Spleen (tissue), 7 donors: ENCODE measurements around the gene ANKRD10.

Experiments used
- CTCF ChIP-seq, 11 experiments: fragments of 200-600 bp in 7 of 11; fragments of 450-650 bp in 4 of 11; sonication (generic) in 4 of 11; IDR thresholded peaks in 8 of 11; conservative IDR thresholded peaks in 3 of 11; 1 replicate in 7 of 11; 2 replicates in 4 of 11; pipeline versions ENCODE4 v1.4.0 to v1.8.0; 2016 to 2021; ENCODE audit warnings: antibody characterized with exemption in 11 of 11, inconsistent platforms in 4 of 11, mild to moderate bottlenecking in 1 of 11
- POLR2A ChIP-seq, 3 donors: fragments of 450-650 bp; IDR thresholded peaks; one replicate each; pipeline ENCODE4 v1.5.1; 2017; ENCODE audit warnings: antibody characterized with exemption in 3 of 3, mild to moderate bottlenecking in 1 of 3
- POLR2AphosphoS5 ChIP-seq, 3 donors: sonication (generic); formaldehyde crosslinking; IDR thresholded peaks; one replicate each; pipeline ENCODE4 v1.5.1; 2017; ENCODE audit warnings: antibody characterized with exemption in 3 of 3
- donor health status: DM: no; HTN: no; CAD: no; lungs with moderate emphysema.
- donor health status: DM: no; HTN: no; CAD: no.
- donor health status: DM: no; HTN: no; CAD: no.

GRCh38 chr13:110834572-110834971 lies 80.3 kb downstream of the ANKRD10 start:
- TF ChIP-seq CTCF (IDR thresholded peaks at IDR 0.05 in 8 of 11, conservative IDR thresholded peaks at IDR 0.05 in 3 of 11) (no peak), POLR2A (IDR thresholded peaks at IDR 0.05) (no peak), POLR2AphosphoS5 (IDR thresholded peaks at IDR 0.05) (no peak)
